Stimulated activated CD8-positive, alpha-beta memory T cell treated with anti-CD3 and anti-CD28 coated beads, Interleukin-4, amount 100 ng/mL, for 48 hours (primary cell): ENCODE measurements around the gene NANOGP8.
"Not testable (repeated sequence)": the region's sequence is repeated elsewhere in the genome, so short reads cannot be mapped to it uniquely, and the experiment has no call there.

Source experiments
- DNase-seq: peaks from one replicate; pipeline ENCODE4 v3.0.0-alpha.2; 2020

NANOGP8 gene

GRCh38 chr15:35085176-35085919, at the start of gene NANOGP8:
Gene NANOGP8, minus strand, starts transcription at chr15:35085295. Its CDS starts 185 bp downstream, at chr15:35085110.
- DNase-seq: not testable (repeated sequence)

GRCh38 chr15:35134299-35134698, 49.2 kb upstream of the NANOGP8 start:
- DNase-seq: no peak

GRCh38 chr15:35130245-35130644, 45.1 kb upstream of the NANOGP8 start:
- no peak for DNase-seq

GRCh38 chr15:35129361-35129760, 44.3 kb upstream of the NANOGP8 start:
- no peak for DNase-seq

- DNase-seq: no peak
Observed at GRCh38 chr15:35127717-35128116, 42.6 kb upstream of the NANOGP8 start.

- DNase-seq: no peak
Observed at GRCh38 chr15:35126236-35126635, 41.1 kb upstream of the NANOGP8 start.

- DNase-seq: no peak
Observed at GRCh38 chr15:35123743-35124142, 38.6 kb upstream of the NANOGP8 start.

GRCh38 chr15:35121611-35122359, 36.7 kb upstream of the NANOGP8 start:
- DNase-seq: no peak

GRCh38 chr15:35120173-35120572, 35.1 kb upstream of the NANOGP8 start:
- DNase-seq: no peak

GRCh38 chr15:35118960-35119359, 33.9 kb upstream of the NANOGP8 start:
- DNase-seq: no peak

GRCh38 chr15:35117543-35118265, 32.6 kb upstream of the NANOGP8 start:
- no peak for DNase-seq

- no peak for DNase-seq
Observed at GRCh38 chr15:35115155-35115725, 30.1 kb upstream of the NANOGP8 start.

GRCh38 chr15:35112346-35112745, 27.3 kb upstream of the NANOGP8 start:
- no peak for DNase-seq

- DNase-seq: no peak
Observed at GRCh38 chr15:35111861-35112260, 26.8 kb upstream of the NANOGP8 start.

GRCh38 chr15:35108453-35108852, 23.4 kb upstream of the NANOGP8 start:
- DNase-seq: no peak

GRCh38 chr15:35107561-35107960, 22.5 kb upstream of the NANOGP8 start:
- no peak for DNase-seq

- DNase-seq: no peak
Observed at GRCh38 chr15:35107122-35107521, 22.0 kb upstream of the NANOGP8 start.

GRCh38 chr15:35104526-35105147, 19.5 kb upstream of the NANOGP8 start:
- DNase-seq: no peak

- DNase-seq: no peak
Observed at GRCh38 chr15:35102186-35102585, 17.1 kb upstream of the NANOGP8 start.

- DNase-seq: no peak
Observed at GRCh38 chr15:35101335-35101734, 16.2 kb upstream of the NANOGP8 start.

GRCh38 chr15:35098737-35099136, 13.6 kb upstream of the NANOGP8 start:
- DNase-seq: no peak

- no peak for DNase-seq
Observed at GRCh38 chr15:35095941-35096340, 10.8 kb upstream of the NANOGP8 start.

- no peak for DNase-seq
Observed at GRCh38 chr15:35092846-35093245, 7.8 kb upstream of the NANOGP8 start.
